ENCODE measurements around the gene ORC3.
"Not testable (repeated sequence)": the region's sequence is repeated elsewhere in the genome, so short reads cannot be mapped to it uniquely, and the experiment has no call there.

Gene ORC3

DNA sequence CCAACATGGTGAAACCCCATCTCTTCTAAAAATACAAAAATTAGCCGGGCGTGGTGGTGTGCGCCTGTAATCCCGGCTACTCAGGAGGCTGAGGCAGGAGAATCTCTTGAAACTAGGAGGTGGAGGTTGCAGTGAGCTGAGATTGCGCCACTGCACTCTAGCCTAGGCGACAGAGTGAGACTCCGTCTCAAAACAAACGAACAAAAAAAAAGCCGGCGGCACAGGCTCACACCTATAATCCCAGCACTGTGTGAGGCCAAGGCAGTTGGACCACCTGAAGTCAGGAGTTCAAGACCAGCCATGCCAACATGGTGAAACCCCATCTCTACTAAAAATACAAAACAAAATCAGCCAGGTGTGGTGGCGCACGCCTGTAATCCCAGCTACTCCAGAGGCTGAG, 106.9 kb downstream of the ORC3 start:
- DNase-seq (ENCODE audit: low read depth in 2 of 3, low spot score in 1 of 3), result not testable (repeated sequence)

DNA sequence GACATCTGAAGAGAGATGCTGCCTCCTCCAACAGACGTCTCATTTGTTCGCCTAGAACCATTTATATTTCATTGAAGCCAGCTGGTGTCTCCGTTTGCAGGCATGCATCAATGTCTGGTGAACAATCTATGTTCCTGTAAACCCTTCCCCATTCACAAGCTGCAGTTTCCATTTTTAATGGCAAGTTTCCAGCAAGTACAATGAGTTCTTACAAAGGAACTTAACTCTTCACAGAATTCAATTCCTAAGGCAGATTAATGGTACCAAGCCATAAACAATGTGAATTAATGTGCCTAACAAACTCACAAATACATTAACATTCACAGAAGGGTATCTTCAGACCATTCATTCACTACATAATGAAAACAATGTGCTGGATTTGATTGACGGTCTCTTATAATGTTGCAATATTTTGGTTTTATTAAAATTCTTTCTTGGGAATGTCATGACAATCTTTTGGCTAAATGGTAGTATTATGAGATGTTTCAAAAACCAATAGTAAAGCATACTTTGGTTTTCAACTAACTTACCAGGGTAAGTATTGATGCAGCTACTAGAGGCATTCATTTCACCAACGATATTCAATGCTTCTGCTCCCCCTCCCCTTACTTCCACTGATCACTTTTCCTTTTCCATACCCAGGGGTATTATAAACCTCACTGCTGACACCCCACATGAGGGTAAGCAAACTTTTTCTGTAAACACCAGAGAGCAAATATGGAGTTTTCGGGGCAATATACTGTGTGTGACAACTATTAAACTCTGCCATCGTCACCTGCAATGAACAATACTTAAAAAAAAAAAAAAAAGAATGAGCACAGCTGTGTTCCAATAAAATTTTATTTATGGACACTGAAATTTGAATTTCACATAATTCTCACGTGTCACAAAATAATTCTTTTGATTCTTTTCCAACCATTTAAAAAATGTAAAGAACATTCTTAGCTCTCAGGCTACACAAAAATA, 107.9 kb downstream of the ORC3 start:
- DNase-seq (ENCODE audit: low read depth in 2 of 3, low spot score in 1 of 3), result no peak

DNA sequence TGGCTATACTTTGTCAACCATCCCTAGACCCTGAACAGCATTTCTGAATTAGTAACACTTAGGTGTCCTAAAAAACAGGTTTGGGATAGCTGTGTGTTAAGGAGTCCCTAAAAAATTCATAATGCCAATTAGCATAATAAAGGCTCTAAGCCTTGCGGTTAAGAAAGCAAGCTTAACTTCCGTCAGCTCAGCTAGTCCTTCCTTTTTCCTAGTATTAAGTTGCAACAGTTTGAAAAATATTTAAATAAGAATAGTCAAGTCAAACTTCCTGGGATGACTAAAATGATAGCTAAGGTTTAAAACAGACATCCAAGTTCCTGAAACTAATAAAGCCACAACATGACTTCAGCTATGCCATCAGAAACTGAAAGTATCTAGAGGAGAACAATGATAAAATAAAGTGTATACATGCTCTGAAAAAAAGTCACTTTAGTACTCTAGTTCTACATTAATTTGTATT, 108.6 kb downstream of the ORC3 start:
- no peak for DNase-seq (ENCODE audit: low read depth in 2 of 3, low spot score in 1 of 3)

DNA sequence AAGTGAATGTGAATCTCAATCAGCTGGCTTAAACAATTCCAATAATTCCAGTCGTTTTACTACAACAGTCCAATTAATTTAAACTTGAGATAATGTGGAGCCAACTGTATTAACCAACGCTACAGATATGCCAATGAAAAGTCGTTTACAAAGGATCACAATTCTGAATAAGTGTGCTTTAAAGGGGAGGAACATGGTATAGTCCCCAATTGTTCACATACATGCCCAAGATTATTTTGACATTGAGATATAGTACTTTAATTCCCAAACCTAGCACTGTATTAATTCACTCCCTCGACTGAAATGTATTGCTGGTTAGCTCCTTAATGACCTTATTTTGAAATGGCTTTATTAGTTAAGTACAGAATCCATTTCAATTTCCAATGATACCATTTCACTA, 109.6 kb downstream of the ORC3 start:
- DNase-seq (ENCODE audit: low read depth in 2 of 3, low spot score in 1 of 3), result no peak

DNA sequence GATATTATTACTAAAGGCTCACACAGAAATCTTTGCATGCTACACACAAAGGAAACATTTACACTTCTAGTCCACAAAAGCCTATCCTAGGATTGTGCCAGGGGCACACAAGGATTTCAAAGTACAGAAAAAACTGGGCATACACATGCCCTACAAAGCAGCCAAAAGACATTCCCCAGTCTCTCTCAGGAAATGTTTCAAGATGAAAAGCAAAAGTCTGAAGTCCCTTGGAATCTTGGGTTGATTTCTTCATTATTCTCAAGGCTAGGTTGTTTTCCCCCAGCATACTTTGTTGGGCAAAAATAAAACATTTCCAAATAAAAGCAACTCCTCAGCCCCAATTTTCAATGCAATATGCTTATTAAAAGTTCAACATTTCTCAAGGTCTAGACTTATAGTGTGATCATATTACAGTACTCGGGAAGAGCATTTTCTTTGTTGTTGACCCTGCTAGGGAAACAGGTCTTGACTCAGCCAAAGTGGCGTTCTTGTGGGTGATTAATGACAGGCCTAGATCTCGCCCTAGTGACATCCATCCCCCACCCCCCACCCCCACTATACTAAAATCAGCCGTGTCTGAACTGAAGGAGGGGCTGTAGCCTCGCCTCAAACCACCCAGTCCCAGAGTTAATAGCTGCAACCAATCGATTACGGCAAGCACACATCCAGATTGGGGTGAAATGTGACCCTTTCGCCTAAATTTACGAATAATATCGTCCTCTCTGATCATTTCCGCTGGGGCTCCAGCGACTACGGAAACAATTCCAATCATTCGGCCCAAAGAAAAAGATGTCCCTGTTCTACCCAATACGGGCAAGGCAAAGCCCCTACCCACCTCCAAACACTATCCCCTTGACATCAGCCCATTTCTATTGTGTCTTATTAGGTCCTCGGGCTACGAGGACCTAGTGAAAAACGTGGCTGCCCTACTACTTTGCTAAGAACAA, 110.7 kb downstream of the ORC3 start:
- peak in 2 of 3 donors; percentile 18 to 21 for DNase-seq (ENCODE audit: low read depth in 2 of 3, low spot score in 1 of 3)

DNA sequence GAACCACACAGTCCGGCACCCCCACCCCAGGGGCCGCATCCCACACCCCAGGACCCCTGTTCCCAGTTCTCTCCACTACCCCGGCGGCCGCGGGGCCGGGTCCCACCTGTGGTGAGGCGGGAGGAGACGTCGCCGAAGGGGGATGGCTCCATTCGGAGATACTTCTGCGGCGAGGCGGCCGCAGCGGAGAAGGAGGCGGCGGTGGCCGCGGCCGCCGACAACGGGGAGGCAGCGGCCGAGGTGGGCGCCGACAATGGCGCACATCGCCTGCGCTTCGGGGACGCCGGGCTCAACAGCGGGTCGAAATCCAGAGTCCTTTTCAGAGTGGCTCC, 111.4 kb downstream of the ORC3 start:
- DNase-seq (ENCODE audit: low read depth in 2 of 3, low spot score in 1 of 3), result no peak

DNA sequence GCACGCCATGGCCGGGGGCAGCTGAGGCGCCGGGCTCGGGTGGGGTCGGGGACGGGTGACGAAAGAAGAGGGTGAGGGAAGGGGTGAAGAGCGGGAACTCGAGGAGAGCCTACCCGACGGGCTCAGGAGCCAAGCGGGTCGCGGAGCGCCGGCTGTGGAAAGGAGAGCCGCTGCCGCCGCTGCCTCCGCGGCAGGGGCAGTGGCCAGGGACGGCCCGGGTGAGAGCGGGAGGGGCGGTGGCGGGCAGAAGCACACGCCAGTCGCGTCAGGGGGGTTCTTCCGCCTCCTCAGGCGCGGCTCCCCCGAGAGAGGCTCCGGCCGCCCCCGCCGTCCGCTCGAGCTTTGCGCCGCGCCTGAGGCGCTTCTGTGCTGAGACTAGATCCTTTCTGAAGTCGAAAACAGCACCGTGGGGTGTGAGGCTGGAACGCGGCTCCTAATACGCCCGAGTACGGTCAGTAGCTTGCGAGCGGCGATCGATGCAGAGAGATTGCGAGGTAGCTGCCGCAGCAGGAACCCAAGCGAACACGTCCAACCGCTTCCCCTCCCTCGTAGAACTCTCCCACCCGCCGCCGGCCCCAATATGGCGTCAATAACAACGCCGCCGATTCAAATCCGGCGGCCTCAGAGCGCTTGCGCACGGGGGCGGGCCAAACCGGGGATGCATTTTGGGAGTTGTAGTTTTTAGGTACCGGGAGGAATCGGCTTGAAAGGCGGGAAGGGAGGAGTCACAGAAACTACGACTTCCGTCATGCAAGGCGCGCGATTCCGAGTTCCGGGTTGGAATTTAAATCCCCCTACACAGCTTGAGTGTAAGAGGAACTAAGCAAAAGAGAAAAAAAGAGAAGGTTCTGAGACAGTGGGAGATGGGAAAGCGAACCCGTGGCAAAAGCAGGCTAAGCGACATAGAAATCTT, 112.0 kb downstream of the ORC3 start, which contains the start of gene AKIRIN2:
TSS of gene AKIRIN2 (minus strand) at position 558 of the 913 bp plus-strand sequence. CDS start at position 9, 549 bp downstream.
- peak; percentile 92 to 95 (median 94) for DNase-seq (ENCODE audit: low read depth in 2 of 3, low spot score in 1 of 3)

DNA sequence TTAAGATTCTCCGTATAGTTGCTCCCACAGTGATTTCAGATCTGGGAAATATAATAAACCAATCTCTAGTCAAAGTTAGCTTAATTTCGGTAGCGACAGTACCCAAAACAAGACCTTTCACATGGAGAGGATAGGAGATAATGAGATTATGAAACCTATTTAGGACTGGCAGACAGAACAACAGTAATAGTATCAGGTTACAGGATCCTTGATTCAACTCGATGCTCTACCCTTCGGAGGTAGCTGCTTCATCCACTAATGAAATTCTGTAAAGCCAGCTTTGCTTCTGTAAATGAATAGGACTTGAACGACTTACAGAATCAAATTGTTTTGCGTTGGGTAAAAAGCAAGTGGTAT, 112.6 kb downstream of the ORC3 start:
- DNase-seq (ENCODE audit: low read depth in 2 of 3, low spot score in 1 of 3), result no peak

DNA sequence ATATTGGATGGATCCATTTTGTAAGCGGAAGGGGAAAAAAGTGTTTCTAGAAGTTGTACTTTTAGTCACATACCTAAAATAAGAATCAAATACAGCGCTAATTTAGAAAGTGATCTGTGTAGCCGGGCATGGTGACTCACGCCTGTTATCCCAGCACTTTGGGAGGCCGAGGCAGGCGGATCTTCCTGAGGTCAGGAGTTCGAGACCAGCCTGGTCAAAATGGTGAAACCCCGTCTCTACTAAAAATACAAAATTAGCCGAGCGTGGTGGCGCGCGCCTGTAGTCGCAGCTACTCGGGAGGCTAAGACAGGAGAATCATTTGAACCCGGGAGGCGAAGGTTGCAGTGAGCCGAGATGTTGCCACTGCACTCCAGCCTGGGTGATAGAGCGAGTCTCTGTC, 113.1 kb downstream of the ORC3 start:
- DNase-seq (ENCODE audit: low read depth in 2 of 3, low spot score in 1 of 3), result not testable (repeated sequence)

DNA sequence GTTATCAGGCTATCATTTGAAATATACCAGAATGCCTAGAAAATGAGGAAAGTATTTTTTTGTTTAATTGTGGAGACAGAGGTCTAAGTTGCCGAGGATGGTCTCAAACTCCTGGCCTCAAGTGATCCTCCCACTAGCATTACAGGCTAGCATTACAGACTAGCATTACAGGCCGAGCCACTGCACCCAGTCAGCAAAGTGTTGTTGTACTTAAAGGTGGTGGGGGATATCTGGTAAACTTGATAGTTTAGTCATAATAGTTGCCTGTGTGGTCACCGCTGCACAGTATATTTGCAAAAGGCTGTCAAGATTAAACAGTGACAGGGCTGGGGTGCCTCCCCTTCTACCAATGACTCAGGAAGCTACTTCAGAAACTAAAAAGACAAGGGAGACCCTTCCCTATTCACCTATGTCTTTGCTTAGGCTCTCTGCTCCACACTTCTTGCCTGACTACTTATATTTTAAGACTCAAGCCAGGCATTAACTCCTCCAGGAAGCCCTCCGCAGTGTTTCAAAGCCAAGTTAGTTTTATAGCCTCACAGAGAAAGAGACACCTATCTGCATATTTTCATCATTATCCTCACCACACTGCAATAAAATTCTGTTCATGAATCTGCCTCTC, 115.2 kb downstream of the ORC3 start:
- DNase-seq (ENCODE audit: low read depth in 2 of 3, low spot score in 1 of 3), result peak; percentile 38 to 63 (median 43)

DNA sequence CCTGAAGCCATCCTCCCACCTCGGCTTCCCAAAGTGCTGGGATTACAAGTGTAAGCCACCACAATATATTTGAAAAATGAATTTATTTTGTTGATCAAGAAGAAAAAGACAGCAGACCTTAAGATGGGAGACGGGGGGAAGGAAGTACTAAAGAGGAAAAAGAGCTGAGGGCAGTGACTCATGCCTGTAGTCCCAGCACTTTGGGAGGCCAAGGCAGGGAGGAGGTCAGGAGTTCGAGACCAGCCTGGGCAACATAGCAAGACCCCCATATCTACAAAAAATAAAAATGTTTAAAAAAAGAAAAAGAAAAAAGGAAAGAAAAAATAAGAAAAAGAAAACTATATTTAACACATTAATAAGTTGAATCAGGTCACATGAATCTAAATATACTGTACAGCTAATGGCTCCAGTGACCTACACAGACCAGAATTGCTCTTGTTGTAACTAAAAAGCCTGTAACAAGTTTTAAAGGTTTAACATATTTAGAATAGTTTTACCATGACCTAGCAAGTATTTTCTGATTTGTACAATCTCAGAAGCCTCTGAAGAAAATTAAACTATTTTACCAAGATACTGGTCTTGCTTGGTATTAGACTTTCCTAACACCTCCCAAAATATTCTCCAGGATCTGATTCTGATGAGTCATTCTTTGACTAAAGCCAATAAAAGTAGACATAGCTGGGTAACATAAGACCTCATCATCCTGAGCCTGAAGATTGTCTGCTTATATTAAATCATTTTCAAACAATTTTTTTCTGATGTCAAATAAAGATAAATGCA, 116.4 kb downstream of the ORC3 start:
- no peak for DNase-seq (ENCODE audit: low read depth in 2 of 3, low spot score in 1 of 3)

DNA sequence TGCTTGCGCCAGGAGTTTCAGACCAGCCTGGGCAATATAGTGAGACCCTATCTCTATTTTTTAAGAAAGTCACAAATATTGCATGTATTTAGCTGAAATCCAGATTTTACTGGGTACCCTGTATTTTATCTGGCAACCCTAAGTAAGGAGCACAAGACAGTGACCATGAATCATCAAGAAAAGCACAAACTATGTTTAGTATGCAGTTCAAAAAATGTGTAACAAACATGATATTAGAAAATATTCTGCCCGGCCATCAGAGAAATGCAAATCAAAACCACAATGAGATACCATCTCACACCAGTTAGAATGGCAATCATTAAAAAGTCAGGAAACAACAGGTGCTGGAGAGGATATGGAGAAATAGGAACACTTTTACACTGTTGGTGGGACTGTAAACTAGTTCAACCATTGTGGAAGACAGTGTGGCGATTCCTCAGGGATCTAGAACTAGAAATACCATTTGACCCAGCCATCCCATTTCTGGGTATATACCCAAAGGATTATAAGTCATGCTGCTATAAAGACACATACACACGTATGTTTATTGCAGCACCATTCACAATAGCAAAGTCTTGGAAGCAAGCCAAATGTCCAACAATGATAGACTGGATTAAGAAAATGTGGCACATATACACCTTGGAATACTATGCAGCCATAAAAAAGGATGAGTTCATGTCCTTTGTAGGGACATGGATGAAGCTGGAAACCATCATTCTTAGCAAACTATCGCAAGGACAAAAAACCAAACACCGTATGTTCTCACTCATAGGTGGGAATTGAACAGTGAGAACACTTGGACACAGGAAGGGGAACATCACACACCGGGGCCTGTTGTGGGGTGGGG, 118.9 kb downstream of the ORC3 start:
- not testable (repeated sequence) for DNase-seq (ENCODE audit: low read depth in 2 of 3, low spot score in 1 of 3)

DNA sequence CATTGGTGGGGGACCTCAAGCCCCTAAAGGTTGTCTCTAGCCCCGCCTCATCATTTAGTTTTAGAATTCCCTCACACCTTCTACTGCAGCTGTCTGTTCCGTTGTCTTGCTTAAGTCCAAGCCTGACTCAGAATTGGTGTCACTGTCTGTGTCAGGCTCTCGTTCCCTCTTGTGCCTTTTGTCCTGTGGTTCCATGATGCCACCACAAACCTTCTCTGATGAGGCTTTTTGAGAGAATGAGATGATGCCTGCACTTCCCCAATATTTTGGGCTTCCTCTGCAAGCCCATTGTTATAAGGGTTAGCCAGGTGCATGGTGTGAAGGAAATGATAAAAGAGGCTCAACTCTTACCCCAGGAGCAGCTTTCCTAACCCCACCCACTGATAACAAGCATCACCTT, 120.2 kb downstream of the ORC3 start:
- DNase-seq (ENCODE audit: low read depth in 2 of 3, low spot score in 1 of 3), result no peak

DNA sequence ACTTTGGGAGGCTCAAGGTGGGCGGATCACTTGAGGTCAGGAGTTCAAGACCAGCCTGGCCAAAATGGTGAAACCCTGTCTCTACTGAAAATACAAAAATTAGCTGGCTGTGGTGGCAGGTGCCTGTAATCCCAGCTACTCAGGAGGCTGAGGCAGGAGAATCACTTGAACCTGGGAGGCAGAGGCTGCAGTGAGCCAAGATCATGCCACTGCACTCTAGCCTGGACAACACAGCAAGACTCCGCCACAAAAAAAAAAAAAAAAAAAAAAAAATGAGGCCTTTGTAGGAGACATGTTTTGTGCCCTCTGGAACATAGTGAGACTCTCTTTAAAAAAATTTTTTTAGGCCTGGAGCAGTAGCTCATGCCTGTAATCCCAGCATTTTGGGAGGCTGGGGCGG, 122.8 kb downstream of the ORC3 start:
- DNase-seq (ENCODE audit: low read depth in 2 of 3, low spot score in 1 of 3), result not testable (repeated sequence)

DNA sequence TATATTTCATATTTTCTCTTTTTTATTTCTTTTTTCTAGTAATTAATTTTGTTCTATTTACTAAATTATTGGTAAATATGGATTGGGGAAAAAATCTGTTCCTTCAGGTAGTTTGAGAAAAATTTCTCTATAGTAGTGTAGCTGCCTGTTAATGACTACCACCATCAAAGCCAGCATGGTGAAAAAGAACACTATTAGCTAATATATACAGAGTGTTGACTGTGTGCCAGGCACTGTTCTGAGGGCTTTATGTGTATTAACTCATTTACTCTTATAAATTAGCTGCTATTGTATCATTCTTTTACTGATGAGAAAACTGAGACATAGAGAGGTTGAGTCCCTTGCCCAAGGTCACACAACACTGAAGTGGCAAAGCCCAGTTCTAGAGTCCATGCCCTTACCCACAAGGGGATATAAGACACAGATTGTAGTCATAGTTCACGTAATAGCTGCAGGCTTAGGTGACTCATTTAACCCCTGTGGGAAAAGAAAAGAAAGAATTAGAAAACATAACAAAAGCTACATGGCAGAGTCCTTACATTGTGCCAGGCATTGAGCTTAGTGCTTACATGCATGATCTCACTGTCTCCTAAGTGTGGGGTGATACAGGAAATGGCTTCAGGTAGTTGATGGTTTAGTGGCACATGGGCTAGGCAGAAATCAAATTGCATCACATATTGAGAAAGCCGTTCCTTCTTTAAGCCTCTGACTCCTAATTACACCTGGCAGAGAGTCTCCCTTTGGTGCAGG, 124.3 kb downstream of the ORC3 start:
- no peak for DNase-seq (ENCODE audit: low read depth in 2 of 3, low spot score in 1 of 3)
